LNCAP (cell line): ENCODE results near the gene CABP4.
A peak's percentile ranks its signal among the peaks of the same experiment; 100 is the strongest.

ENCODE experiments used
- TF ChIP-seq, protein P1 (sequence below): fragments of 450-650 bp; IDR thresholded peaks from 2 replicates; pipeline ENCODE4 v1.5.1; 2017; ENCODE audit warnings: mild to moderate bottlenecking

Gene CABP4

DNA sequence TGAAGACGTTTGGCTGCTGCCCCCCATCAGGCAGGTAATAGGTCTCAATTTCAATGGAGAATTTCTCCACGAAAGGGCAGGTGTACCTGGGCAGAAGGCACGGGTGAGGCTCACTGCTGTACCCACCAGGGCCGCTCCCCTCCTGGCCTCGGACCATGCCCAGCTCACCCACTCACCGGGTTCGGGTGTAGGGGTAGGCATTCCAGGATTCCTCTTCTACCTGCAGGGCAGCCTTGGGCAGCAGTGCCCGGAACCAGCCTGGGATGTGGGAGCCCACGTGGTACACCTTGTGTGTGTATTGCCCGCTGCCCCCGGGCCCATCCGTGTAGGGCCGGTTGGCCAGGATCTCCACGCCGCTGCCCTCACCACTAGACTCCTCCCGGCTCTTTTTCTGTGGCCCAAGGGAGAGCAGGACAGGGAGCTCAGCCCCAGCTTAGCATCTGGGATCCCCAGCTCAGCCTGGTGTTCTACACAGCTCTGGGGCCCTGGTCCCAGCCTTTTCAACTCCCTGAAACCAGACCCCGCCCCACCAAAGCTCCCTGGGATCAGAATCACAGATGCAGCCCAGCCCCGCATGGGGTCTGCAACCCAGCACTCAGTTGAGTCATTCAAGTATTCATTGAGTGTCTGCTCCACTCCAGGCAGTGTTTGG is 47.3 kb downstream of the CABP4 start:
- TF ChIP-seq, protein P1, sequence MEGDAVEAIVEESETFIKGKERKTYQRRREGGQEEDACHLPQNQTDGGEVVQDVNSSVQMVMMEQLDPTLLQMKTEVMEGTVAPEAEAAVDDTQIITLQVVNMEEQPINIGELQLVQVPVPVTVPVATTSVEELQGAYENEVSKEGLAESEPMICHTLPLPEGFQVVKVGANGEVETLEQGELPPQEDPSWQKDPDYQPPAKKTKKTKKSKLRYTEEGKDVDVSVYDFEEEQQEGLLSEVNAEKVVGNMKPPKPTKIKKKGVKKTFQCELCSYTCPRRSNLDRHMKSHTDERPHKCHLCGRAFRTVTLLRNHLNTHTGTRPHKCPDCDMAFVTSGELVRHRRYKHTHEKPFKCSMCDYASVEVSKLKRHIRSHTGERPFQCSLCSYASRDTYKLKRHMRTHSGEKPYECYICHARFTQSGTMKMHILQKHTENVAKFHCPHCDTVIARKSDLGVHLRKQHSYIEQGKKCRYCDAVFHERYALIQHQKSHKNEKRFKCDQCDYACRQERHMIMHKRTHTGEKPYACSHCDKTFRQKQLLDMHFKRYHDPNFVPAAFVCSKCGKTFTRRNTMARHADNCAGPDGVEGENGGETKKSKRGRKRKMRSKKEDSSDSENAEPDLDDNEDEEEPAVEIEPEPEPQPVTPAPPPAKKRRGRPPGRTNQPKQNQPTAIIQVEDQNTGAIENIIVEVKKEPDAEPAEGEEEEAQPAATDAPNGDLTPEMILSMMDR: no peak

DNA sequence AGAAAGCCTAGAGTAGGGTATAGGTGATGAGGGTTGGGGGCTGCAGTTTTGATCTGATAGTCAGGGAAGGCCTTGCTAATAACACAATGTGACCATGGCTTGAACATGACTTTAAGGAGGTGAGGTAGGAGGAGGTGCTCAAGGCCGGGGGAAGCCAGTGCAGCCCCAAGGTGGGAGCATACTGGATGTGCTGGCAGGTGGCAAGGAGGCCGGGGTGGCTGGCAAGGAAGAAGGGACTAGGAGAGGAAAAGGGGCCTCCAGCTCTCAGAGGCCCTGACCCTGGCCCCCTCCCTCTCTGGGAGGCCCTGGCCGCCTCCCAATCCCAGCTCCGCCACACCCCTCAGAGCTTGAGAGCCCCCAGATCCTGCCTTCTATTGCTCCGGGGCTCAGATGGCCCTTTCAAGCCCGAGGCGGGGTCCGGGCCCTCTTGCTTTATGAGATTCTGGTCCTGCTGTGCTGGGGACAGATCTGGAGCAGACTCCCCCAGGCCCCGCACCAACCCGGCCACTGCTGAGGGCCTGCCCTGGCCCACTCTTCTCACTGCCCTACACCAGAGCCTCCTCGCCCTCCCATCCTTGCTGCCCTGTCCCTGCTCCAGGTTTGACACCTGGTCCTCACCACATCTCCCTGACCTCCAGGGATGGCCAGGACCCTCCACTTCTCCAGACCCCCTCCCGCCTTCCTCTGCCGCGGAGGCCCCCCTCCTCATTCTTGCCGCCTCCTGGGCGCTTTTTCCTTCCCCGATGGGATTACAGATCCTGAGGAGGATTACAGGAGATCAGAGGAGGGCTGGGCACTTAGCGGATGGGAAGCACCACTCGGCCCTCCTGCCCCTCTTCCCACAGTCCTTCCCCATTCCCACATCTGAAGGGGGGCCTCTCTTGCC is 48.2 kb downstream of the CABP4 start:
- TF ChIP-seq, protein P1: no peak

DNA sequence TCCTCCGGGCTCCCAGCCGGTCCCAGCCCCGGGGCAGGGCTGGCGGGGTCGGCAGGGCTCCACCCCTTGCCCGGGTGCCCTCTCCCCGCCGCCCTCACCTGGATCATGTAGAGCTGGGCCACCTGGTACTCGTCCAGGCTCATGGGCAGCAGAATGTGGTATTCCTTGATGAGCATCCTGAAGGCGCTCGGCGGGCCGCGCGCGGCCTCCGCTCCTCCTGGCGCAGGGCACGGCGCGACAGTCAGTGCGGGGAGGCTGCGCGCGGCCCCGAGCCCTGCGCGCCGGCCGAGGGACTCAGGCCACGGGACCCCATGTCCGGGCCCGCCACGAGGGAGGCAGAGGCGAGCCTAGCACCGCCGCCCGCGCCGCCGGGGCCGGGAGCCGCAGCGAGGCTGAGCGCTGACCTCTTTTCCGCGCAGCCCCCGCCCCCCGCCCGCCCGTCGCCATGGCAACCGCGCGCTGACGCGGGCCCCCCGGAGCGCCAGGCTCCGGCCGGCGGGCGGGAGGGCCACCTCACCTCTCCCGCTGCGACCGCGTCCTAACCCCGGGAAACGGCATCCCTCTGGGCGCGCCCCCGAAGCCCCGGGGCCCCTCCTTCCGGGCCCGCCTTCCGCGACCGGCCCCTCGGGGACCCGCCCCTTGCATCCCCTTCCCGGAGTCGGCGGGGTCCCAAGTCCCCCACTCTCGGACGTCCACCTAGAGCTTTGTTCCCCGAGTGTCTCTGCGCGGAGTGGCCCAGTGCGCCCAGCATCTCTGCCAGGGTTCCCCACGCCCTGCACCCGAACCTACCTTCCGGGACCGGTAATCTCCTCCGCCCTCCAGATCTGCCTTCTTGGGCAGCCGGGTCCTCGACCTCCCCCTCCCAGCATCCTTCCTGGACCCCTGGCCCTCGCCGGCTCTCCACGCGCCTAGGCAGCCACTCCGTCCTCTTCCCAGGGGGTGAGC is 49.1 kb downstream of the CABP4 start:
- TF ChIP-seq, protein P1: no peak

DNA sequence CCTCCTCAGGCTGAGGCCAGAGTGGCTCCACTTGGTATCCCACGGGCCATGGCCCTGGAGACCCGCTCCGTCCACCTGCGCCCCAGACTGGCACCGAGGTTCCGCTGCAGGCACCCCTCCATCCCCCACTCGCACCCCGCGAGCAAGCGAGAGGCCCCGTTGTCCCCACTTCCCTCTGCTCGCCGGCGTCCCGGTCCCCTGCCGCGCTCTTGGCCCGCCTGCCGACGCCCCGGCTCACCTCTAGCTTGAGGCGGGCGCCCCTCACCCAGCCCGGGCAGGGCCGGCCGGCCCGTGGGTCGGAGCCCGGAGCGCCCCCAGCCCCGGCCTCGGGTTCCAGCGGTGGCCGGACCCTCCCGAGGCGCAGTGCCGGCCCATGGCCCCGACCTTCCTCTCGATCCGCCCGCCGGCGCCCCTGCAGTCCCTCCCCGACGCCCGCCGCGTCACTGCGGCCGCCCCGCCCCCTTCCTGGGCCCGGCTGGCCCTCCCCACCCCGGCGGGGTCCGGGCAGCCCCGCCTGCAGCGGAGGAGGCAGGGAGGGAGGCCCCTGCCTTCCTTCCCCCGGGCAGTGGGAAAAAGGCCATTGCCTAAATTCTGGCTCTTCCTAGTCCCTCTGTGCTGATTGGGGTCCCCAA is 49.9 kb downstream of the CABP4 start, which contains the start of gene PITPNM1:
PITPNM1 (minus strand) TSS at position 414 of the 632 bp plus-strand sequence. CDS start 1,183 bp downstream, outside the sequence.
- TF ChIP-seq, protein P1: no peak

DNA sequence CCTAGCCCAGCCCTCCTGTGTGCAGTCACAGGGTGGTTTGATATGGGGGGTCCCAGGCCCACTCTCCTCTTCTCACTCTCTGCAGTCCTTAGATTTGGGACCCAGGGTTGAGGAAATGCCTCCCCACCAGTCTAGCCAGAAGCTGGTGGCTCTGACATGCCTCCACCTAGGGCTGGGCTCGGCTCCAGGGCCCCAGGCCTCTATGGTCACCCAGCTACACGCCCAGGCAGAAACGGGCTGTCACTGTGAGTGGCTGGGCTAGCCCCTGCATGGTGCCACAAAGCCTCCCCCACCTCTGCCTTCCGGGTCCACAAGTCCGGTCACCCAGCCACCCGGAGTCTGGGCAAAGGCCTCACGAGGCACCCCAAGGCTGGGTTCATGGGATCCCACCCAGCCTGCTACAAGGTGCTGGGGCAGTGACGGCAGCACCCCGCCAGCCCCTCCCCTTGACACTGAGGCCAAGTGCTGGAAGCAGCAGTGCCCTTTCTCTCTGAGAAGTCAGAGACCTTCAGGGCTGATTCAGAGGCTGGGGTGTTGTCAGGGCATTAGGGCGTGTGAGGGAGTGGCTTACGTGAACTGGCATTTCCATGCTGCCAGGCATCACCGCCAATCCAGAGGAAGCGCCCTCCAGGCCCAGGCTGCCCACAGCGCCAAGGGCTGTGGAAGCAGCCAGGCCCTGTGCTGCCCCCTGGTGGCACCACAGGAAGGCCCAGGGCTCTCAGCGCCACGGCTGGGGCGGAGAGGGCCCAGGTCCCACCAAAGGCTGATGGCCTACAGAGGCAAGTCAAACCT is 50.6 kb downstream of the CABP4 start:
- TF ChIP-seq, protein P1: peak; percentile 99

DNA sequence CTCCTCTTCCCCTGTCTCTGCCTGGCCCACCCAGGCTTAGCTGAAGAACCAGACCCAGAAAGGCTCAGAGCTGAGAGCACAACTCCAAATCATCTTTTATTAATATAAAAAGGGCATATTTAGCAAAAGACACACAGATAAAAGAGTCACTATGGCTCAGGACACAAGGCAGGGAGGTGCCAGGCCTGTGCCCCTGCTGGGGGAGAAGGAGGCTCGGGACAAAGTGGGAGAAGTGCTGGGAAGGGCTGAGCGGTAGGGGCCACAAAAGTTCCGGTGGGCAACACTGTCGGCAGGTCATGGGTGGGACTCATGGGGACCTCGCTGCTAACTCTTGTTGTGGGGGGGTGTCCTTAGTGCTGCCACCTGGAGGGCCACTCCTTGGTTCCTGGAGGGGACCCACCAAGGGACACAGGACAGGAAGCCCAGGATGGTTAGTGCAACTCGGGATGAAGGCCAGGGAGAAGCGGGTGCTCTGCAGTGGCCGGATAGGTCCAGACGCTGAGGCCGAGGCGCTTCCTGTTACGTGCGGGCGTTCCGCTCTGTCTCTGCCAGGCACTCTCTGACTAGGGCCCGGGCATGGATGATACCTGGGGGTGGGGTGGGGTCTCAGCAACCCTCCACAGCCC is 51.4 kb downstream of the CABP4 start:
- TF ChIP-seq, protein P1: peak; percentile 43
